CD4-positive, alpha-beta T cell treated with Interleukin-6 at 100 ng/mL for 8 hours (primary cell): ENCODE results near the gene IL5RA.

Experiments
- DNase-seq: peaks from one replicate; pipeline ENCODE4 v3.0.0-alpha.2; 2020; ENCODE audit warnings: mixed read lengths, low spot score

Gene IL5RA

GRCh38 chr3:3107858-3108257 is 2.3 kb downstream of the IL5RA start:
- DNase-seq = no peak

- DNase-seq = no peak
Measured at GRCh38 chr3:3107181-3107580, 3.0 kb downstream of the IL5RA start.

- DNase-seq = no peak
Measured at GRCh38 chr3:3105815-3106214, 4.4 kb downstream of the IL5RA start.

- no peak for DNase-seq
Measured at GRCh38 chr3:3105246-3105645, 4.9 kb downstream of the IL5RA start.

GRCh38 chr3:3102751-3103150 is 7.4 kb downstream of the IL5RA start:
- no peak for DNase-seq

GRCh38 chr3:3101660-3102458 is 8.3 kb downstream of the IL5RA start:
- no peak for DNase-seq

GRCh38 chr3:3097958-3098357 is 12.2 kb downstream of the IL5RA start:
- no peak for DNase-seq

- no peak for DNase-seq
Measured at GRCh38 chr3:3089017-3089416, 21.2 kb downstream of the IL5RA start.

GRCh38 chr3:3087716-3088465 is 22.3 kb downstream of the IL5RA start:
- DNase-seq = no peak

- no peak for DNase-seq
Measured at GRCh38 chr3:3087279-3087678, 22.9 kb downstream of the IL5RA start.

GRCh38 chr3:3086239-3086638 is 23.9 kb downstream of the IL5RA start:
- no peak for DNase-seq

GRCh38 chr3:3085782-3086181 is 24.4 kb downstream of the IL5RA start:
- no peak for DNase-seq

- DNase-seq = no peak
Measured at GRCh38 chr3:3084890-3085289, 25.3 kb downstream of the IL5RA start.

GRCh38 chr3:3082234-3082924 is 27.8 kb downstream of the IL5RA start:
- no peak for DNase-seq

- no peak for DNase-seq
Measured at GRCh38 chr3:3081381-3082233, 28.6 kb downstream of the IL5RA start.

- no peak for DNase-seq
Measured at GRCh38 chr3:3080309-3080708, 29.9 kb downstream of the IL5RA start.

- no peak for DNase-seq
Measured at GRCh38 chr3:3074551-3075257, 35.5 kb downstream of the IL5RA start.

GRCh38 chr3:3071136-3071535 is 39.0 kb downstream of the IL5RA start:
- no peak for DNase-seq

GRCh38 chr3:3069723-3070122 is 40.5 kb downstream of the IL5RA start:
- no peak for DNase-seq

GRCh38 chr3:3068358-3068881 is 41.8 kb downstream of the IL5RA start:
- DNase-seq = no peak

GRCh38 chr3:3066910-3067309 is 43.3 kb downstream of the IL5RA start:
- DNase-seq = no peak
